H1 (cell line): ENCODE measurements around the gene EPB42. TPM values are rescaled to one million over a fixed set of nuclear protein-coding genes. Genes with fewer than 3 reads are reported as not detected.

ENCODE experiments used
- CTCF ChIA-PET: fragments of 300-600 bp; sonication (Branson Sonifier 250); formaldehyde crosslinking; loops from one replicate; lab custom pipeline; 2021; ENCODE audit not compliant: partially characterized antibody; lab: Charles Lee
- POLR2A ChIA-PET: fragments of 300-600 bp; sonication (Branson Sonifier 250); formaldehyde crosslinking; loops from one replicate; lab custom pipeline; 2021; ENCODE audit warnings: inconsistent platforms; ENCODE audit not compliant: partially characterized antibody; lab: Charles Lee
- DNase-seq, 2 experiments: peaks; one replicate each; pipeline versions ENCODE4 v3.0.0 to v3.0.0-alpha.2; 2010 to 2022; ENCODE audit warnings: low spot score in 2 of 2, low read depth in 1 of 2, mixed read lengths in 1 of 2
- FAIRE-seq: peaks from 2 replicates; lab custom pipeline; 2011; peaks lifted over from hg19 to GRCh38; lab: Jason Lieb, UNC
- H2AFZ ChIP-seq: 2 replicates; pipeline ENCODE4 v1.8.1; 2012; ENCODE audit warnings: low read length, inconsistent platforms
- H2AK5ac ChIP-seq: 2 replicates; pipeline ENCODE4 v1.6.1; 2013; ENCODE audit warnings: low read depth, low read length
- H2BK120ac ChIP-seq: replicated peaks from 2 replicates; pipeline ENCODE3; 2013; ENCODE audit warnings: low read depth, low read length, inconsistent platforms
- H2BK12ac ChIP-seq: 2 replicates; pipeline ENCODE4 v1.6.1; 2013; ENCODE audit warnings: low read depth, low read length
- H2BK15ac ChIP-seq: 2 replicates; pipeline ENCODE4 v1.6.1; 2013; ENCODE audit warnings: low read length
- H2BK20ac ChIP-seq: 2 replicates; pipeline ENCODE4 v1.6.1; 2013; ENCODE audit warnings: low read length
- H2BK5ac ChIP-seq: 2 replicates; pipeline ENCODE4 v1.6.1; 2013; ENCODE audit warnings: low read depth, low read length
- H3K14ac ChIP-seq: 2 replicates; pipeline ENCODE4 v1.6.1; 2013; ENCODE audit warnings: inconsistent platforms; ENCODE audit not compliant: insufficient read length
- H3K18ac ChIP-seq: 2 replicates; pipeline ENCODE4 v1.6.1; 2013; ENCODE audit warnings: low read length; ENCODE audit errors: extremely low read depth
- H3K23ac ChIP-seq: 2 replicates; pipeline ENCODE4 v1.6.1; 2013; ENCODE audit warnings: inconsistent platforms; ENCODE audit not compliant: insufficient read length
- H3K23me2 ChIP-seq: 2 replicates; pipeline ENCODE4 v1.6.1; 2013; ENCODE audit warnings: low read depth, low read length
- H3K27ac ChIP-seq: 2 replicates; pipeline ENCODE4 v1.6.1; 2011; ENCODE audit warnings: low read depth, low read length, inconsistent platforms
- H3K27me3 ChIP-seq, 4 experiments: replicated peaks in 1 of 4; 1 replicate in 1 of 4; 2 replicates in 3 of 4; pipeline versions ENCODE4 v1.6.1 to v1.8.1; 2011 to 2013; ENCODE audit warnings: low read length in 3 of 4, mild to moderate bottlenecking in 3 of 4, inconsistent platforms in 2 of 4, mixed read lengths in 2 of 4, moderate library complexity in 1 of 4; ENCODE audit not compliant: control insufficient read depth in 3 of 4, insufficient read depth in 3 of 4; ENCODE audit errors: extremely low read depth in 1 of 4
- H3K36me3 ChIP-seq, 4 experiments: 2 replicates each; pipeline versions ENCODE4 v1.6.1 to v1.8.1; 2011 to 2013; ENCODE audit warnings: mild to moderate bottlenecking in 4 of 4, low read length in 3 of 4, moderate library complexity in 2 of 4, control low read depth in 1 of 4, inconsistent platforms in 1 of 4; ENCODE audit not compliant: insufficient read depth in 4 of 4, control insufficient read depth in 2 of 4
- H3K4ac ChIP-seq: replicated peaks from 2 replicates; pipeline ENCODE3; 2013; ENCODE audit warnings: low read length, low read depth, mixed read lengths, inconsistent platforms; ENCODE audit not compliant: insufficient read length
- H3K4me1 ChIP-seq, 4 experiments: replicated peaks in 1 of 4; 1 replicate in 1 of 4; 2 replicates in 3 of 4; pipeline versions ENCODE4 v1.6.1 to v1.8.1; 2011 to 2013; ENCODE audit warnings: low read length in 3 of 4, inconsistent platforms in 2 of 4, mixed read lengths in 1 of 4; ENCODE audit not compliant: insufficient read depth in 4 of 4, control insufficient read depth in 3 of 4
- H3K4me2 ChIP-seq, 2 experiments: 2 replicates each; pipeline versions ENCODE4 v1.6.1 to v1.8.1; 2011 to 2013; ENCODE audit warnings: low read depth in 2 of 2, low read length in 2 of 2, control low read depth in 1 of 2, inconsistent platforms in 1 of 2, mild to moderate bottlenecking in 1 of 2; ENCODE audit not compliant: insufficient read depth in 1 of 2
- H3K4me3 ChIP-seq, 4 experiments: fragments of 200-600, 300-600 bp in 1 of 4; sonication (generic), shearing (Covaris generic), sonication (Bioruptor Twin) in 1 of 4; 2 replicates each; pipeline versions ENCODE4 v1.5.1 to v1.8.1; 2011 to 2016; ENCODE audit warnings: low read length in 4 of 4, low read depth in 3 of 4, control low read depth in 2 of 4, inconsistent platforms in 2 of 4, mild to moderate bottlenecking in 2 of 4, mixed read lengths in 1 of 4, moderate library complexity in 1 of 4; ENCODE audit not compliant: insufficient read depth in 2 of 4; ENCODE audit errors: extremely low read depth in 1 of 4
- H3K56ac ChIP-seq: replicated peaks from 2 replicates; pipeline ENCODE3; 2013; ENCODE audit warnings: low read depth, mild to moderate bottlenecking, mixed read lengths, low read length, inconsistent platforms; ENCODE audit not compliant: insufficient read length
- H3K79me1 ChIP-seq: 2 replicates; pipeline ENCODE4 v1.6.1; 2013; ENCODE audit warnings: low read depth, low read length, control low read depth
- H3K79me2 ChIP-seq, 2 experiments: 2 replicates each; pipeline versions ENCODE4 v1.6.1 to v1.8.1; 2012 to 2013; ENCODE audit warnings: low read length in 2 of 2, mild to moderate bottlenecking in 2 of 2, inconsistent platforms in 1 of 2; ENCODE audit not compliant: insufficient read depth in 2 of 2, control insufficient read depth in 1 of 2
- H3K9ac ChIP-seq, 4 experiments: replicated peaks in 1 of 4; 1 replicate in 1 of 4; 2 replicates in 3 of 4; pipeline versions ENCODE4 v1.6.1 to v1.8.1; 2011 to 2013; ENCODE audit warnings: low read depth in 3 of 4, low read length in 3 of 4, control low read depth in 2 of 4, mild to moderate bottlenecking in 2 of 4, moderate library complexity in 2 of 4, inconsistent platforms in 1 of 4; ENCODE audit errors: extremely low read depth in 1 of 4
- H3K9me3 ChIP-seq, 2 experiments: 2 replicates each; pipeline versions ENCODE4 v1.6.1 to v1.8.1; 2012 to 2013; ENCODE audit warnings: mild to moderate bottlenecking in 2 of 2, moderate library complexity in 2 of 2, control low read depth in 1 of 2, inconsistent platforms in 1 of 2, low read depth in 1 of 2, low read length in 1 of 2, mixed read lengths in 1 of 2; ENCODE audit not compliant: insufficient read depth in 2 of 2
- H4K20me1 ChIP-seq, 2 experiments: replicated peaks in 1 of 2; 2 replicates each; pipeline versions ENCODE3 to v1.8.1; 2011 to 2013; ENCODE audit warnings: inconsistent platforms in 2 of 2, low read length in 2 of 2, mild to moderate bottlenecking in 1 of 2; ENCODE audit not compliant: insufficient read depth in 2 of 2, control insufficient read depth in 1 of 2
- H4K5ac ChIP-seq: 2 replicates; pipeline ENCODE4 v1.6.1; 2013; ENCODE audit warnings: low read length, low read depth, mixed read lengths, inconsistent platforms; ENCODE audit not compliant: insufficient read length
- H4K8ac ChIP-seq: 2 replicates; pipeline ENCODE4 v1.8.0; 2013; ENCODE audit warnings: mild to moderate bottlenecking, moderate library complexity, low read length, inconsistent platforms; ENCODE audit not compliant: insufficient read depth; ENCODE audit errors: extremely low read depth
- H4K91ac ChIP-seq: replicated peaks from 2 replicates; pipeline ENCODE3; 2013; ENCODE audit warnings: low read length, mixed read lengths, inconsistent platforms; ENCODE audit not compliant: insufficient read length
- CHD1 ChIP-seq: IDR thresholded peaks from 2 replicates; pipeline ENCODE4 v1.6.1; 2012; ENCODE audit warnings: low read depth, low read length, improper control_type of control experiment
- JUND ChIP-seq: IDR thresholded peaks from 2 replicates; pipeline ENCODE4 v1.6.1; 2011; ENCODE audit warnings: mild to moderate bottlenecking, improper control_type of control experiment, low read length
- whole genome bisulfite sequencing, 2 experiments: shearing (Covaris generic) in 1 of 2; methylation state at CpG; one replicate each; pipeline versions ENCODE4 v1.1.6 to v1.1.7; 2013 to 2015; ENCODE audit warnings: low lambda C conversion rate in 2 of 2, mixed read lengths in 2 of 2, inconsistent platforms in 1 of 2, low coverage in 1 of 2, missing lambda C conversion rate in 1 of 2; ENCODE audit not compliant: insufficient replicate concordance in 2 of 2, insufficient coverage in 1 of 2, insufficient read length in 1 of 2; ENCODE audit errors: extremely low coverage in 1 of 2, missing lambda C conversion rate in 1 of 2; 5-methylcytosine and 5-hydroxymethylcytosine counted together
- polyA plus RNA-seq, 7 experiments: library from polyadenylated mRNA; depleted of rRNA in 3 of 7; stranded (reverse) in 5 of 7; unstranded in 2 of 7; fragments of >200 nt in 5 of 7; fragments of 200-250 nt in 2 of 7; gene quantifications; 1 replicate in 5 of 7; 2 replicates in 1 of 7; 4 replicates in 1 of 7; pipeline versions ENCODE4 v1.2.1 to v1.2.3, GENCODE V29; 2011 to 2013; ENCODE audit warnings: missing spikeins in 2 of 7, mixed read lengths in 2 of 7
- total RNA-seq: library from RNA; stranded (reverse); fragmentation: NEBNext Ultra II Directional; extraction: Animal tissue kit (Norgen Biotek cat#: 25700); gene quantifications from 2 replicates; pipeline ENCODE4 v1.2.1, GENCODE V29; 2021

Gene EPB42
- total and polyA plus RNA-seq, 2 of the 8 experiments (the other 6 are each of a cell fraction or from before 2014, with no cell fraction given) = not detected

DNA sequence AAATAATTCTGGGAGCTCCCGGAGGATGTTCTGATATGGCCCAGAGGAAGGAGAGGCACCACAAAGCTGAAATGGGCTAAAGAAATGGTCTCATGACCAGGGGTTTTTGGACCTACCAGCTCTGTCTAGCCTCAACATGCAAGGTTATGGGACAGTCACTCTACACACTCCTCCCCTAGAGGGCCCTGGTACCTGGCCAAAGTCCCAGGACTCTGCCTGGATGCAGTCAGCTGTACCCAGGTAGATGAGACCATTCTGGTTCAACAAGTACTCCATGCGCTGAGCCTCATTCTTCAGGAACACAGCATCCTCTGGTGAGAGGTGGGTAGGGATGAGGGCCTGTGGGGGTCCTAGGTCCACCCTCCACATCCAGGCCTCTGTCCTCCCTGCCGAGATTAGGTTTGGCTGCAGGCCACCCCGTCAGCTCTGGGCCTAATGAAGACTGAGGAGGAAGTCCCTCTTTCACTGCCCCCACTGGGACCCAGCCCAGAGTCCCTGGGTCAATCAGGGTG lies 9.5 kb downstream of the EPB42 start:
- no peak overlapping the region for H3K56ac ChIP-seq
- peaks cover 0 to 3% (median 0%) of the 10 kb centered on the region in 4 experiments; a peak in 2 of 7 replicates for H3K4me1 ChIP-seq
- H4K5ac ChIP-seq = no peak overlapping the region
- TF ChIP-seq CHD1 (no peak), JUND (no peak)
- DNase-seq = no peak
- no peak overlapping the region for H3K27ac ChIP-seq
- H2AK5ac ChIP-seq = no peak overlapping the region
- H2BK5ac ChIP-seq = no peak overlapping the region
- ChIA-PET CTCF (interaction anchor here (0.6 to 9.6 kb wide), 13 partner anchors 9 to 91 kb away, joined by 3 to 109 read pairs (median 4); partner anchors contain the start of genes EPB42, TGM5 and TGM7), POLR2A (no interaction called here)
- no peak overlapping the region for H2BK120ac ChIP-seq
- no peak overlapping the region for H2BK20ac ChIP-seq
- WGBS, 2 experiments = 83% methylated on average over 4 of the region's 4 CpGs; no CpG with 5 or more reads in 1 of the 2 experiments
- no peak overlapping the region for H4K8ac ChIP-seq
- no peak overlapping the region for H2BK12ac ChIP-seq
- H2BK15ac ChIP-seq = no peak overlapping the region
- H3K4me3 ChIP-seq = no peak overlapping the region
- no peak overlapping the region for H3K23ac ChIP-seq
- H3K4me2 ChIP-seq = no peak overlapping the region
- H3K9ac ChIP-seq = no peak overlapping the region
- no peaks in the 10 kb centered on the region for H3K27me3 ChIP-seq
- no peak overlapping the region for H3K14ac ChIP-seq
- no peaks in the 10 kb centered on the region for H3K36me3 ChIP-seq
- H3K79me2 ChIP-seq = no peaks in the 10 kb centered on the region
- no peaks in the 10 kb centered on the region for H3K9me3 ChIP-seq
- H3K18ac ChIP-seq = no peak overlapping the region
- H3K4ac ChIP-seq = no peak overlapping the region
- H3K23me2 ChIP-seq = no peaks in the 10 kb centered on the region
- no peak for FAIRE-seq
- H3K79me1 ChIP-seq = no peaks in the 10 kb centered on the region; the same call in 1 of the 2 replicates
- H4K91ac ChIP-seq = no peak overlapping the region
- no peaks in the 10 kb centered on the region for H4K20me1 ChIP-seq
- H2AFZ ChIP-seq = no peak overlapping the region
